Body of pancreas (tissue), 4 donors: ENCODE measurements around the gene RFX8. TPM values are rescaled to one million over a fixed set of nuclear protein-coding genes. Genes with fewer than 3 reads are reported as not detected.

Experiments used
- ATAC-seq: fragments of 150-250 bp; one replicate; pipeline ENCODE4 v1.9.1; 2016
- DNase-seq, 4 donors: peaks; one replicate each; pipeline ENCODE4 v3.0.0-alpha.2; 2019
- H3K27ac ChIP-seq, 4 donors: fragments of 200-600 bp; sonication (generic); 1 replicate in 3 of 4; 2 replicates in 1 of 4; pipeline versions ENCODE4 v1.5.1 to v1.6.1; 2016 to 2019; ENCODE audit warnings: mild to moderate bottlenecking in 1 of 4, mixed read lengths in 1 of 4, moderate library complexity in 1 of 4
- H3K27me3 ChIP-seq, 2 donors: fragments of 200-600 bp; sonication (generic); one replicate each; pipeline ENCODE4 v1.6.0; 2016; ENCODE audit warnings: mild to moderate bottlenecking in 1 of 2
- H3K36me3 ChIP-seq, 2 donors: fragments of 200-600 bp; sonication (generic); replicated peaks in 1 of 2; 2 replicates each; pipeline ENCODE4 v1.5.1; 2016; ENCODE audit warnings: low read depth in 2 of 2; ENCODE audit not compliant: insufficient read depth in 1 of 2
- H3K4me1 ChIP-seq: fragments of 200-600 bp; sonication (generic); one replicate; pipeline ENCODE4 v1.6.0; 2016
- H3K4me3 ChIP-seq, 2 donors: fragments of 200-600 bp; sonication (generic); 1 replicate in 1 of 2; 2 replicates in 1 of 2; pipeline ENCODE4 v1.5.1; 2016 to 2019
- H3K9me3 ChIP-seq, 3 donors: fragments of 200-600 bp; sonication (generic); 1 replicate in 2 of 3; 2 replicates in 1 of 3; pipeline ENCODE4 v1.5.1; 2016
- CTCF ChIP-seq, 7 experiments: fragments of 450-650 bp in 4 of 7; fragments of 200-600 bp in 3 of 7; sonication (generic) in 3 of 7; IDR thresholded peaks; one replicate each; pipeline ENCODE4 v1.5.1; 2016 to 2019; ENCODE audit warnings: antibody characterized with exemption in 7 of 7
- POLR2A ChIP-seq, 3 donors: fragments of 450-650 bp; IDR thresholded peaks; one replicate each; pipeline ENCODE4 v1.6.1; 2016; ENCODE audit warnings: antibody characterized with exemption in 3 of 3, mild to moderate bottlenecking in 2 of 3
- WGBS, 2 donors: methylation state at CpG; one replicate each; pipeline ENCODE4 v1.1.5; 2017; 5-methylcytosine and 5-hydroxymethylcytosine counted together
- intact Hi-C: fragments of 100-400 bp; cut with DNase I; formaldehyde crosslinking; loops from one replicate; pipeline ENCODE4 v1.15.1; 2023
- total RNA-seq, 2 donors: library from RNA; depleted of rRNA; stranded (reverse); fragments of >200 nt; gene quantifications; one replicate each; pipeline ENCODE4 v1.1.0, GENCODE V29; 2016

The RFX8 gene
- total RNA-seq, 2 donors from 2014 or later, result not detected

- intact Hi-C loops, result no loop called here
- ATAC-seq (no peak), DNase-seq (no peak)
- TF ChIP-seq CTCF (IDR thresholded peaks at IDR 0.05), result no peak
- no peak for TF ChIP-seq POLR2A (IDR thresholded peaks at IDR 0.05)
- H3K27me3 ChIP-seq, result no peaks in the 10 kb centered on the region
- no peaks in the 10 kb centered on the region for H3K4me1 ChIP-seq
- H3K4me3 ChIP-seq, result no peak overlapping the region
- H3K27ac ChIP-seq, result no peak overlapping the region
- no peaks in the 10 kb centered on the region for H3K9me3 ChIP-seq
- 67 to 72% methylated on average over 9 of the region's 9 CpGs for WGBS, 2 donors
- H3K36me3 ChIP-seq, result no peaks in the 10 kb centered on the region
These were observed 4.9 kb upstream of the RFX8 start for GRCh38 chr2:101479810-101480209.

- intact Hi-C loops, result no loop called here
- H3K36me3 ChIP-seq, result no peaks in the 10 kb centered on the region
- H3K4me3 ChIP-seq, result no peak overlapping the region
- H3K9me3 ChIP-seq, result no peaks in the 10 kb centered on the region
- WGBS, 2 donors, result 29 to 41% methylated on average over 4 of the region's 4 CpGs
- H3K27me3 ChIP-seq, result no peaks in the 10 kb centered on the region
- TF ChIP-seq POLR2A (IDR thresholded peaks at IDR 0.05), result no peak
- TF ChIP-seq CTCF (IDR thresholded peaks at IDR 0.05), result no peak
- H3K4me1 ChIP-seq, result peaks cover 2% of the 10 kb centered on the region
- ATAC-seq, result no peak
- no peak overlapping the region for H3K27ac ChIP-seq
- DNase-seq, result no peak
These were observed 4.4 kb upstream of the RFX8 start for GRCh38 chr2:101479328-101479727.

- intact Hi-C loops, result no loop called here
- no peaks in the 10 kb centered on the region for H3K9me3 ChIP-seq
- no peak overlapping the region for H3K4me3 ChIP-seq
- no peak for TF ChIP-seq POLR2A (IDR thresholded peaks at IDR 0.05)
- no peak for TF ChIP-seq CTCF (IDR thresholded peaks at IDR 0.05)
- peaks cover 10% of the 10 kb centered on the region for H3K4me1 ChIP-seq
- H3K27me3 ChIP-seq, result no peaks in the 10 kb centered on the region
- no peak overlapping the region for H3K27ac ChIP-seq
- ATAC-seq (no peak), DNase-seq (no peak)
- no peaks in the 10 kb centered on the region for H3K36me3 ChIP-seq
- WGBS, 2 donors, result 48 to 58% methylated on average over 2 of the region's 2 CpGs
These were observed 3.5 kb upstream of the RFX8 start for GRCh38 chr2:101478181-101479001.

- DNase-seq (no peak), ATAC-seq (no peak)
- Histone ChIP-seq H3K27me3 (no peaks in the 10 kb centered on the region), H3K27ac (no peak overlapping the region), H3K9me3 (no peaks in the 10 kb centered on the region), H3K36me3 (no peaks in the 10 kb centered on the region), H3K4me1 (peaks cover 10% of the 10 kb centered on the region), H3K4me3 (no peak overlapping the region)
- 89 to 94% methylated on average over 2 of the region's 2 CpGs for WGBS, 2 donors
- intact Hi-C loops, result no loop called here
- TF ChIP-seq POLR2A (IDR thresholded peaks at IDR 0.05) (no peak), CTCF (IDR thresholded peaks at IDR 0.05) (no peak)
These were observed 2.6 kb upstream of the RFX8 start for GRCh38 chr2:101477556-101477955.
